HG03039 (cell line): ENCODE results near the gene FLACC1.
"Not testable (repeated sequence)": the region's sequence is repeated elsewhere in the genome, so short reads cannot be mapped to it uniquely, and the experiment has no call there.

ENCODE experiments used
- ATAC-seq: cut with Tn5 transposase; IDR thresholded peaks from one replicate; pipeline ENCODE4 v1.9.1; 2021; ENCODE audit warnings: mild to moderate bottlenecking, moderate library complexity; ENCODE audit not compliant: unreplicated experiment

The FLACC1 gene

GRCh38 chr2:201257956-201258665 is 99.0 kb downstream of the FLACC1 start:
- ATAC-seq, result peak; percentile 62

GRCh38 chr2:201257381-201257955 is 99.7 kb downstream of the FLACC1 start:
- ATAC-seq, result peak; percentile 50

- ATAC-seq, result no peak
These were observed 101.1 kb downstream of the FLACC1 start for GRCh38 chr2:201256082-201256481.

GRCh38 chr2:201255408-201256033 is 101.6 kb downstream of the FLACC1 start:
- ATAC-seq, result no peak

- no peak for ATAC-seq
These were observed 102.9 kb downstream of the FLACC1 start for GRCh38 chr2:201254081-201254730.

GRCh38 chr2:201250741-201251140 is 106.4 kb downstream of the FLACC1 start:
- no peak for ATAC-seq

GRCh38 chr2:201249889-201250288 is 107.3 kb downstream of the FLACC1 start:
- no peak for ATAC-seq

GRCh38 chr2:201248288-201248844 is 108.8 kb downstream of the FLACC1 start:
- no peak for ATAC-seq

GRCh38 chr2:201246280-201246679 is 110.9 kb downstream of the FLACC1 start:
- no peak for ATAC-seq

GRCh38 chr2:201244829-201245228 is 112.3 kb downstream of the FLACC1 start:
- ATAC-seq, result no peak

GRCh38 chr2:201242571-201243277 is 114.4 kb downstream of the FLACC1 start:
- no peak for ATAC-seq

GRCh38 chr2:201239167-201239935 is 117.8 kb downstream of the FLACC1 start:
- not testable (repeated sequence) for ATAC-seq
